ENCODE data around the gene NUDT3.
"Not testable (repeated sequence)": the region's sequence is repeated elsewhere in the genome, so short reads cannot be mapped to it uniquely, and the experiment has no call there.

Gene NUDT3

DNA sequence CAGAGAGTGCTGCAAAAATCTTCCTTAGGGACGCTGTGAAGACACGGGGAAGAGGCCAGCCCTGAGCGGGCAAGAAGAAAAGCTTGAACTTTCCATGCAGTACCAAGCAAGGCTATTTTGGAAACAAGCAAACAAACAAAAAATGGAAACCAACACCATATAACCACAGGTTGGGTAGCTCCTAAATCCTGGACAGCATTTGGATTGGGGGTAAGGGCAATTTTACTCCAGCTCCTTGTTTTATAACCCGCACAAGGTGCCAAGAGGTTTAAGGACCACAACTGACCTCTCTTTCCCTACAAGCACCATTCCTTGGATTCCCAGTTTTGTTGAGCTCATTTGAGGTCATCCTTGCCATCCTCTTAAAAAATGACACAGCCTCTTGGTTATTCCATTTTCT, 112.3 kb downstream of the NUDT3 start:
- no peak for DNase-seq

DNA sequence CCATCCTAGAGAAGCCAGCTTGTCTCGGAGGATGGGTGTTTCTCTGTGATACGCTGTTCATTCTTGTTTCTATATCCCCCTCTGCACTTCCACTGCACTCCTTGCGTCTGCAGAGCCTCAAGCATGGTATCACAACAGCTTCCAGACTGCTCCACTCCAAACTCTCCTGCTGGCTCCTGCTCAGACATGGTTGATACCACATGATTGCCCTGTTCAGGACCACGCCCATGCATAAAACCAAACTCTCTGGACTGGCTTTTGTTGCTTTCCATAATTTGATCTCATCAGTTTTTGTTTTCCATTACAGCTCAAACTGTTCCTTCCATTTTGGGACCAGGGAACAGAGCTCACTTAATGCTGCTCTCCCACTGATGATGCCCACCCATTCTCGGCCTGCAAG, 113.6 kb downstream of the NUDT3 start:
- no peak for DNase-seq

DNA sequence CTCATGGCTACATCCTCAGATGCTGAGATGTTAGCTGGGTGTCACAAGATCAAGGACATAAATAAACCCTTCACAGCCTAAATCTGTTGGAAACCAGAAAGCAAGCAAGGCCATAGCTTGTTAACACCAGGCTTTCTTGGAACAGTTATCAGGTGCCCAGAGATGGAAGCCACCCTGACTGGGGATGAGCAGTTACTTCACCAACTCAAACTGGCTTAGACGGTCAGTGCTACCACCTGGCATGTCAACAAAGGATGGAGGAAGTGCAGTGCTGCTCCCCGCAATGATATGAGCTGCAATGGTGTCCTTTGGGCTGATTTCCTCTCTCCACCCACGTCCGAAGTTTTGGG, 114.7 kb downstream of the NUDT3 start:
- DNase-seq: no peak

DNA sequence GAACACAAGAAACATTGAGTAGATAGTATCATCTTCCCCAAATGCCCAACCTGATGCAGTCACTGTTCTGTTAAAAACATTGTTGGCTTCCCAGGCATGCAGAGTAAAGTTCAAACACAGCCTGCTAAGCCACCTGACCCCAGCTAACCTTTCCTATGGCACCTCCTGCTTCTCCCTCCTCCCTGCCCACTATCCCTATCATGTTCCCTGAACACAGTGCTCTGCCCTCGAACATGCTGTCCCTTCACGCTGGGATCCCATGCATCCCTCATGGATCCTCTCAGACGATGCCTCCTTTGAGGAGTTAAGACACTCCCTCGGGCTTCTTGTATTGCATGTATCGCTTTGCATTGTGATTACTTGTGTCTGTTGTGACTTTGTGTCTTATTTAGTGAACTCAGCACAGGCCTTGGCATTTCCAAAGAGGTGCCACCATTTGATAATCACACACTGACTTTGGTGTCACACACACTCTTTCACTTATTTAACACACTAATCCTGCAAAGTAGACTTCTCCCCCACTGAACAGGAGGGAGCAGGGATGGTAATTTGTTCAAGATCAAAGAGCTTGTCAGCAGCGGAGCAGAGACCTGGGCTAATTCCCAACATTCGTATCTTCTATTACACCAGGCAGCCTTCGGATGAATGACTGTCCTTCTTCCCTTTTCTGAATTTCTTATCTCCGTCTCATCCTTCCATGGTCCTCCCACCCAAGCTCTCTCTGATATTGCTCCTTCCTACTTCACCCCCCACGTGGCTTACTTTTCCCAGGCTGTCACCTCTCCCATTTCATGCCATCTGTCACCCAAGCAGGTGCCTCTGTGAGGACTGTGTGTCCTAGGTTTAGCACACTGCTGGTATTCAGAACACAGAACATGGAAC, 115.3 kb downstream of the NUDT3 start:
- DNase-seq: no peak

DNA sequence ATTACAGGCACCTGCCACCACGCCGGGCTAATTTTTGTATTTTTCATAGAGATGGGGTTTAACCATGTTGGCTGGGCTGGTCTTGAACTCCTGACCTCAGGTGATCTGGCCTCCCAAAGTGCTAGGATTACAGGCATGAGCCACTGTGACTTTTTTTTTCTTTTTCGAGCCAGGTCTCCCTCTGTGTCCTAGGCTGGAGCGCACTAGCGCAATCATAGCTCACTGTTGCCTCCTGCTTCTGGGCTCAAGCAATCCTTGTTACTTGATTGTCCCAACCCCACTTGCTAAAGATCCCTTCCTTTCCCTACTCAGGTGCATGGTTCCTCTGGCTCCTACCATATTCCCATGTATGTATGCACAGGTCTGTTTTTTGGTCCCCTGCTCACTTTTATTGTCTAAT, 116.3 kb downstream of the NUDT3 start:
- no peak for DNase-seq

DNA sequence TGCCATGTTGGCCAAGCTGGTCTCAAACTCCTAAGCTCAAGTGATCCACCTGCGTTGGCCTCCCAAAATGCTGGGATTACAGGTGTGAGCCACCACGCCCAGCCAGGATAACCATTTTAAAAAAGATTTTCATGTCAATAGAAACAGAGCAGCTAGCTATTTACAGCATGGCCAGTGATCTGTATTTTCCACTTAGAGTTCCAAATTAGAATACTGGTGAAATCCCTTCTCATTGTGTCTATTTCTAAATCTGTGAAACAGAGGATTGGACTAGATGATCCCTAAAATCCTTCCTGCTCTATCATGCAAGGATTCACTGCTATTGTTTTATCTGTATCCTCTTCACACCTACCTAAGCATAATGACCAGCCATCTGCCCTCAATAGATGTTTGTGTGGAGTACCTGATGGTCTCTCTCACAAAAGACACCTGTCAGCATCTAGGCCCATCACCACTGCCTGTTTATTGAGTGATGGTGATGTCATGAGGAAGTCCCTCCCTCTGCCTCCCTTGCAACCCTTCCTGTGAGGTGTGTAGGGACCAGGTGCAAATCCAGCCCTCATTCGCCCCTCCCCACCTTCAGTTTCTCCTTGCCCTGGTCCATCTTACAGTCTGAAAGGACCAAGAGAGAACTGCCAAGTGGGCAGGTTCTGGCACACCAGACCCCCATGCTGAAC, 117.2 kb downstream of the NUDT3 start:
- no peak for DNase-seq

DNA sequence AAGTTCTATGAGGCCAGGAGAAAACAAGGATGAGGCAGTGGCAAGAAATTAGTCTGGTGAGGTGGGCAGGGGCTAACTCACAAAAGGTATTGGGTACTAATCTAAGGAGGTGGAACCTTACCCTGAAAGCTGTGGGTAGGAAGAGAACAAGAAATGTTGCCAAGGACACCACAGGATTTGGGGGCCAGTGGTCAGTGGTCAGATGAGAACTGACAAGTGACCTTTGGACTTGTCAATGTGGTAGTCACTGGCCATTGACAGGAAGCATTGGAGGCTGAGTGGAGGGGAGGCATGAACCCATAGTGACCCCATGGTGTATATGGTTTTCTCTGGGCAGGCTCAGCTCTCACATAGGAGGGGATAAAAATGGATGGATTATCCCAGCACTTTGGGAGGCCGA, 118.3 kb downstream of the NUDT3 start:
- no peak for DNase-seq

DNA sequence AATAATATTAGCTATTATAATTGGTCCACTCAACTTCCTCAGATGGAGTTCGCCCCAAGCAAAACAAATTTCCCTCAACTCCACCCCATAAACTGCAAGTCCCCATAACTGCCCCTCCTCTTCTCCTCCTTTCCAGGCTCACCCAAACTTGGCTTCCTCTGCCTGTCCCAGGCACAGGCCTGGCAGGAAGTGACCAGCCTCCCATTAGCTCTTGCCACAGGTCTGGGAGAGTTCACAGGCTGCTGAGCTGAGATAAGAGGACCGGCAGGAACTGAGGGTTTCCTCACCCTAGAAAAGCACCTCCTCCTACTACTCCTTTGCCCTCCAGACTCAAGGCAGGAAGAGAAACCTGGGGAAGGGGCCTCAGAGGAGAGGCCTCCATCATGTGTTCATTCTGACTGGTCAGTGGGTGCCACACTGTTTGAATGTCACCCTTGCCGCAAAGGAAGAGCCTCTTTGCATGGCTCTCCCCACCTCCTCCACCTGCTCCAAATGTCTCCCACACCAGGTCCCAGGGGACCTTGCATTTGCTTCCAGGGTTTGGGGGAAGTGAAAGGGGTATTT, 119.1 kb downstream of the NUDT3 start:
- DNase-seq: no peak

DNA sequence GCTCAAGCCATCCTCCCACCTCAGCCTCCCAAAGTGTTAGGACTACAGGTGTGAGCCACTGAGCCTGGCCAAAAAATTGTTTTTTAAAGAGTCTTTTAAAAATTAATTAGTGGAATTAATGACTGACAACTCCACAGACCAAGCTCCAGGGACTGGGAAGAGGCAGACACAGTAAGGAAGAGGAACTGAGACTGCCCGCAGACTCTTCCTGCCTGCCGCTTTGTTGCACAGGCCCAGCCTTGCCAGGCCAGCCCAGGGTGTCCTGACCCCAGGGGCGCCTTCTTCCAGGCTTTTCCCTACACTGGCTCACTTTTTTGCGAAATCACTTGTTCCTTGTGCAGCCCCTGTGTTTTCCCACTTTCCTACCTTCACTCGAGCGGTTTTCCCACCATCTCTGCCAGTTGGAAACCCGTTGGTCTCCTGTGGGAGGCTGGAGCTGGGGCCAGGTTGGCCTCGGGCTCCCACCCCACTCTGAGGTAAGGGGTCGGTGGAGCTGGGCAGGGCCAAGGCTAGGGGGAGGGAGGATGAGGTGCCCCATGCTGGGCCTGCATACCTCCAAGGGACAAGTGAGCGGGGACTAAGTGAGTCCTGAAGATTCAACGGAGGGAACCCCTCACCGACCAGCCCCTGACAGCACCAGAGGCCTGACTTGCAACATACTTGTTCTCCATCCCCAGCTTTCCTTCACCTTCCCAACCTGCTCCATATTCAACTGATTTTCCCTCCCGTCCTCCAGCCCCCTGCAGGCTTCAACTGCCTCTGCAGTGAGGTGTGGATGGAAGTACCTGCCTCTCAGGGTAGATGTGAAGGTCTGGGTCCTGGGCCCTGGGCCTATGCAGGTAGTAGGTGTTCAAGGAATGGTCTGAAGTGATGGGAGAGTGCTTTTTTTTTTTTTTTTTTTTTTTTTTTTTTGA, 120.2 kb downstream of the NUDT3 start:
- DNase-seq: no peak

DNA sequence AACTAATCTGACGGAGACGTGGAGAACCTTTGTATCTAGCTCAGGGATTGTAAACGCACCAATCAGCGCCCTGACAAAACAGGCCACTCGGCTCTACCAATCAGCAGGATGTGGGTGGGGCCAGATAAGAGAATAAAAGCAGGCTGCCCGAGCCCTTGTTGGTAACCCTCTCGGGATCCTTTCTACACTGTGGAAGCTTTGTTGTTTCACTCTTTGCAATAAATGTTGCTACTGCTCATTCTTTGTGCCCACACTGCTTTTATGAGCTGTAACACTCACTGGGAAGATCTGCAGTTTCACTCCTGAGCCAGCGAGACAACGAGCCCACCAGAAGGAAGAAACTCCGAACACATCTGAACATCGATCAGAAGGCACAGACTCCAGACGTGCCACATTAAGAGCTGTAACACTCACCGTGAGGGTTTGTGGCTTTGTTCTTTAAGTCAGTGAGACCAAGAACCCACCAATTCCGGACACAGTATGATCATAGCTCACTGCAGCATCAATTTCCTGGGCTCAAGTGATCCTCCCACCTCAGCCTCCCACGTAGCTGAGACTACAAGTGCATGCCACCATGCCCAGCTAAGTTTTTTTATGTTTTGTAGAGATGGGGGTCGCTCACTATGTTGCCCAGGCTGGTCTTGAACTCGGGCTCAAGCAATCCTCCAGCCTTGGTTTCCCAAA, 122.7 kb downstream of the NUDT3 start:
- DNase-seq: not testable (repeated sequence)

DNA sequence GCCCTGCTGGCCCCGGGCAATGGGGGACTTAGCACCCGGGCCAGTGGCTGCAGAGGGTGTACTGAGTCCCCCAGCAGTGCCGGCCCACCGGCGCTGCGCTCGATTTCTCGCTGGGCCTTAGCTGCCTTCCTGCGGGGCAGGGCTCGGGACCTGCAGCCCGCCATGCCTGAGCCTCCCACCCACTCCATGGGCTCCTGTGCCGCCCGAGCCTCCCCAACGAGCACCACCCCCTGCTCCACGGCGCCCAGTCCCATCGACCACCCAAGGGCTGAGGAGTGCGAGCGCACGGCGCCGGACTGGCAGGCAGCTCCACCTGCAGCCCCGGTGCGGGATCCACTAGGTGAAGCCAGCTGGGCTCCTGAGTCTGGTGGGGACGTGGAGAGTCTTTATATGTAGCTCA, 123.3 kb downstream of the NUDT3 start:
- DNase-seq: not testable (repeated sequence)

DNA sequence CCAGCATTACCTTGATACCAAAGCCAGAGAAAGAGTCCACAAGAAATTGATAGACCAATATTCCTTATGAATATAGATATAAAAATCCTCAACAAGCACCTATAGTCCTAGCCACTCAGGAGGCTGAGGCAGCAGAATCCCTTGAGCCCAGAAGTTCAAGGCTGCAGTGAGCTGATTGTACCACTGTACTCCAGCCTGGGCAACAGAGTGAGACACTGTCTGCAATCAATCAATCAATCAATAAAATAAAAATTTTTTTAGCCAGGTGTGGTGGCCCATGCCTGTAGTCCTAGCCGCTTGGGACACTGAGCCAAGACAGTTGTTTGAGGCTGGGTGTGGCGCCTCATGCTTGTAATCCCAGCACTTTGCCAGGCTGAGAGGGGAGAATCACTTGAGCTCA, 124.7 kb downstream of the NUDT3 start:
- DNase-seq: no peak

DNA sequence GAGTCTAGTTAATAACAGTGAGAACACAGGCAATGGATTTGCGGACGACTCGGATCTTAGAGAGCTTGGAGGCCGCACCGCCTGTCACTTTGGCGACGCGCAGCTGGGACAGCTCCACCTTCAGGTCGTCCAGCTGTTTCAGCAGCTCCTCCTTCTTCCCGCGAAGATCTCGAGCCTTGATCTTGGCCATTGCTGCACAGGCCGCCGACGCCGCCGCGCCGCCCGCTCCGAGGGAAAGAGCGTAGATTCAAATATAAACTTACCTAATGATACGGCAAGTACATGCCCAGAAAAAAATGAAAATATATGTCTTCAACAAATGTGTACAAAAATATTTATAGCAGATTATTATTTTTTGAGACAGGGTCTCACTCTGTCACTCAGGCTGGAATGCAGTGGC, 129.0 kb downstream of the NUDT3 start:
- DNase-seq: not testable (repeated sequence)

DNA sequence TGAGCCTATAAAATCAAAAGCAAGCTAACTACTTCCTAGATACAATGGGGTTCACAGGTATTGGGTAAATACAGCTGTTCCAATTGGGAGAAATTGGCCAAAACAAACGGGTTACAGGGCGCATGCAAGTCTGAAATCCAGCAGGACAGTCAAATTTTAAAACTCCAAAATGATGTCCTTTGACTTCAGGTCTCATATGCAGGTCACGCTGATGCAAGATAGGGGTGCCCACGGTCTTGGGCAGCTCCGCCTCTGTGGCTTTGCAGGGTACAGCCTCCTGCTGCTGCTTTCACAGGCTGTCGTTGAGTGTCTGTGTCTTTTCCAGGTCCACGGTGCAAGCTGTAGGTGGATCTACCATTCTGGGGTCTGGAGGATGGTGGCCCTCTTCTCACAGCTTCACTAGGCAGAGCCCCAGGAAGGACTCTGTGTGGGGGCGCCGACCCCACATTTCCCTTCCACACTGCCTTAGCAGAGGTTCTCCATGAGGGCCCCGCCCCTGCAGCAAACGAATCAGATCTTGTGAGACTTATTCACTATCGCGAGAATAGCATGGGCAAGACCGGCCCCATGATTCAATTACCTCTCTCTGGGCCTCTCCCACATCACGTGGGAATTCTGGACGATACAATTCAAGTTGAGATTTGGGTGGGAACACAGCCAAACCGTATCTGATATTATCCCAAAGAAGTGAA, 131.7 kb downstream of the NUDT3 start:
- DNase-seq: no peak

DNA sequence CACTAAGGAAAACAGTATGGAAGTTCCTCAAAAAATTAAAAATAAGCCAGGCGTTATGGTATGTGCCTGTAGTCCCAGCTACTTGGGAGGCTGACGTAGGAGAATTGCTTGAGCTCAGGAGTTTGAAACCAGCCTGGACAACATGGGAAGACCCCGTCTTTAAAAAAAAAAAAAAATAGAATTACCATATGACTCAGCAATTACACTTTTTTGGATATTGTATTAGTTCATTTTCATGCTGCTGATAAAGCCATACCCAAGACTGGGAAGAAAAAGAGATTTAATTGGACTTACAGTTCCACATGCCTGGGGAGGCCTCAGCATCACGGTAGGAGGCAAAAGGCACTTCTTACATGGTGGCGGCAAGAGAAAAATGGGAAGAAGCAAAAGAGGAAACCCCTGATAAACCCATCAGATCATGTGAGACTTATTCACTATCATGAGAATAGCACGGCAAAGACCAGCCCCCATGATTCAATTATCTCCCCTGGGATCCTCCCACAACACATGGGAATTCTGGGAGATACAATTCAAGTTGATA, 132.9 kb downstream of the NUDT3 start:
- DNase-seq: no peak

DNA sequence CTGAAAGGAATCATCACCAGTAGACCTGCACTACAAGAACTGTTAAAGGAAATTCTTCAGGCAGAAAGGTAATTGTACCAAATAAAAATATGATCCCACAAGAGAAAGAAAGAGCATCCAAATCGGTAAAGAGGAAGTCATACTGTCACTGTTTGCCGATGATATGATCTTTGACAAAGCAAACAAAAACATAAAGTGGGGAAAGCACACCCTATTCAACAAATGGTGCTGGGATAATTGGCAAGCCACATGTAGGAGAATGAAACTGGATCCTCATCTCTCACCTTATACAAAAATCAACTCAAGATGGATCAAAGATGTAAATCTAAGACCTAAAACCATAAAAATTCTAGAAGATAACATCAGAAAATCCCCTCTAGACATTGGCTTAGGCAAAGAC, 140.1 kb downstream of the NUDT3 start:
- not testable (repeated sequence) for DNase-seq

DNA sequence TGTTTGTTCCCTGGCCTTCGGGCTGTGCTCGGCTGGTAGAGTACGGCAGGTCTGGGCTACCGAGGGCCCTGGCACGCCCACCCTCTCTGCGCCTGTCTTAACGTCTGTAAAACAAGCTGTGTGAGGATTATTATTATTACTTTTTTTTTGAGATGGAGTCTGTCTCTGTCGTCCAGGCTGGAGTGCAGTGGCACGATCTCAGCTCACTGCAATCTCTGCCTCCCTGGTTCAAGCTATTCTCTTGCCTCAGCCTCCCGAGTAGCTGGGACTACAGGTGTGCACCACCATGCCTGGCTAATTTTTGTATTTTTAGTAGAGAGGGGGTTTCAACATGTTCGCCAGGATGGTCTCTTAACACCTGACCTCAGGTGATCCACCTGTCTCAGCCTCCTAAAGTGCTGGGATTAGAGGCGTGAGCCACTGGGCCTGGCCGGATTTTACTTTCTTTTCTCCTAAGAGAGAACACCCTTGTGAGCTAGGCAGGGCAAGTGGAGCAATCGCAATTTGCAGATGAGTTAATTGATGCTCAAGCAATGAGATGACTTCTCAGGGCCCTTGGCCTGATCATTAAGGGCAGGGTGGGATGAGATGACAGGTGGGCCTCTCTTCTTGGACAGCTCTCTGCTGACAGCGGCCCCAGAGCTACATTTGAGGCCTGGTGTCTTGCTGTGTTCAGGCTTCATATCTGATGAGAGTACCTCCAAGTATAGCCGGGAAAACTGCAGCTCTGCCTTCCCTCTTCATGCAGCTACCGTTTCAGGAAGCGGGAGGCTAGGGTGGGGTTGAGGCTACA, 142.8 kb downstream of the NUDT3 start:
- DNase-seq: peak; percentile 56

DNA sequence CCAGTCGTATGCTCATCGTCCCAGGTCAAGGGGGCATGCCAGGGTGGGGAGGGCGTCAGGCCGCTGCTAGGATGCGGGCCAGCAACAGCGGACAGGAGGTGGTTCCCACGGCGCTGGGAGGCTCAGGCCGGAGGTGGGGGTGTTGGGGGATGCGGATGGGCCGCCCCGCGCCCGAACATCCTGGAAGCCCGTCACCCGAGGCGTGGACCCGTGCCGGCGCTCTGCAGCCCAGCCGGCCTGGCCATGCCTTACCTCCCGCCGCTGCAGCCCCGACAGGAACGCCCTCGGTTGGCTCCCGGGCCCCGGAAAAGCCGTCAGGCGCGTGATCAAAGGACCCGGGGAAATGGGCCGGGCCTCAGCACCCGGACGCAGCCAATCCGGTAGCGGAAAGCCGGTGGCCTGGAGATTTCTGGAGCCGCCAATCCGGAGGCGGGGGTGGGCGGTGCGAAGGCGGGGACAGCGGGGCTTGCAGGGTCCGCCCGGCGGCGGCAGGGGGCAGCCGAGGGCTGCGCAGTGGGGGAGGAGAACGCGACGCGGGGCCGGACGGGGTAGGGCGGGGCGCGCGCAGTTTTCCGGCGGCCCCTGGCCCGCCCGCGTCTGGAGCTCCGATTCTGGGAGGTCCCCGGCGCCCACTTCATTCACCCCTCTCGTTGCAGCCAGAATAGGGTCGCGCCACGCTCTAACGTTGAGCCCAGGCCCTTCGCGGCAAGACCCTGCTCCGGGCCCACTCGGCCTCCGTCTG, 143.6 kb downstream of the NUDT3 start, which contains the start of gene SMIM29:
Gene SMIM29 (minus strand): TSS at position 280 of the 742 bp plus-strand sequence. CDS start 1,215 bp downstream, outside the sequence.
- peak; percentile 98 for DNase-seq

DNA sequence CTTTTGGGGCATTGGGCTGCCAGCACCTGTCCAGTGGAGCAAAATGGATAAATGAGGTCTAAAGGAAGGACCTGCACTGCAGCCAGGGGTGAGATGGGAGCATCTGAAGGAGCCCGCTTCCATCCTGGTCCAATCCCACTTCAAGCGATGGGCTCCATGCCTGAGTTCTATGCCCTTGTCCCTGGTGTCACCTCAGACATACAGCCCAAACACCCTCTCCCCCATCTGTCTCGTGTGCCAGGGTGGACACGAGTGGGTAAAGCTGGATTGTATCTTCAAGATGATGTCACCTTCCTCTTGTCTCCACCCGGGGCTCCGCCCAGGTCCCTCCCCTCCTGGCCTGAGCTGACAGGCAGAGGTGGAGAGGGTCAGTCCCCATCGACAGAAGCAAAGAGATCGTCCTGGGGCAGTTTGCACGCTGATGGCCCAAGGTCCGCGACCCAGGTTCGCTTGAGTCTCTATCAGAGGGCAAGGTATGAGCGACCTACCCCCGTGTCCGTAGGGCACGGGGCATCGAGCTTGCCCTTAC, 144.2 kb downstream of the NUDT3 start:
- peak; percentile 59 for DNase-seq

Data from activated CD4-positive, alpha-beta T cell treated with anti-CD3 and anti-CD28 coated beads for 48 hours (primary cell).